Erythroblast (primary cell): ENCODE measurements around the gene PITPNC1.

ENCODE experiments used
- GATA1 ChIP-seq: IDR thresholded peaks from 2 replicates; pipeline ENCODE4 v1.6.1; 2011; ENCODE audit warnings: low read depth, mild to moderate bottlenecking, control low read depth, low read length, moderate library complexity
- POLR2A ChIP-seq: IDR thresholded peaks from 2 replicates; pipeline ENCODE4 v1.6.1; 2011; ENCODE audit warnings: mild to moderate bottlenecking, low read length

DNA sequence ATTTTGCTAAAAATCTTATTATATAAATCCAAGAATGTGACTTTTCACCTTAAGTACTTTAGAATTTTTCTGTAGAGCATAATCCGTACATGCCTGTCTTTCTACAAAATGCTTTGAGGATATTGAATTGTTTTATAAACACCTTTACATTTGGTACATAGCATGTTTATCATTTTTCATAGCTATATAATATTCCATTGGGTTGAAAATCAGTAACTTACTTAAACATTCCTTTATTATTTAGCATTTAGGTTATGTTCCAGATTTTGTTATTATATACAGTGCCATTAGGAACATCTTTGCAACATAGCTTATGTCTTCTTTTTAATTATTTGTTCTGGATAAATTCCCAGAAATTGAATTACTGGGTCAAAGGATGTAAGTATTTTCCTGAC, 323.6 kb downstream of the PITPNC1 start:
- TF ChIP-seq POLR2A = no peak
- TF ChIP-seq GATA1 = no peak
